Left lobe of liver (tissue), 2 donors: ENCODE results near the gene CDK15. TPM values are rescaled to one million over a fixed set of nuclear protein-coding genes. Genes with fewer than 3 reads are reported as not detected.
"Not testable (repeated sequence)": the region's sequence is repeated elsewhere in the genome, so short reads cannot be mapped to it uniquely, and the experiment has no call there.

Experiments used
- ATAC-seq: fragments of 200-7000 bp; cut with Tn5 transposase; one replicate; pipeline ENCODE4 v1.9.1; 2020; ENCODE audit warnings: mild to moderate bottlenecking, moderate library complexity
- DNase-seq: peaks from one replicate; pipeline ENCODE4 v3.0.0-alpha.2; 2020; ENCODE audit warnings: low spot score
- total RNA-seq: library from RNA; stranded (reverse); gene quantifications from one replicate; pipeline ENCODE4 v1.2.1, GENCODE V29; 2021
- donor health status: DM: no; HTN: no; CAD: no; lungs with moderate emphysema.
- donor health status: DM: no; HTN: yes; CAD: no.

The CDK15 gene
- total RNA-seq, result 0.13 TPM

DNA sequence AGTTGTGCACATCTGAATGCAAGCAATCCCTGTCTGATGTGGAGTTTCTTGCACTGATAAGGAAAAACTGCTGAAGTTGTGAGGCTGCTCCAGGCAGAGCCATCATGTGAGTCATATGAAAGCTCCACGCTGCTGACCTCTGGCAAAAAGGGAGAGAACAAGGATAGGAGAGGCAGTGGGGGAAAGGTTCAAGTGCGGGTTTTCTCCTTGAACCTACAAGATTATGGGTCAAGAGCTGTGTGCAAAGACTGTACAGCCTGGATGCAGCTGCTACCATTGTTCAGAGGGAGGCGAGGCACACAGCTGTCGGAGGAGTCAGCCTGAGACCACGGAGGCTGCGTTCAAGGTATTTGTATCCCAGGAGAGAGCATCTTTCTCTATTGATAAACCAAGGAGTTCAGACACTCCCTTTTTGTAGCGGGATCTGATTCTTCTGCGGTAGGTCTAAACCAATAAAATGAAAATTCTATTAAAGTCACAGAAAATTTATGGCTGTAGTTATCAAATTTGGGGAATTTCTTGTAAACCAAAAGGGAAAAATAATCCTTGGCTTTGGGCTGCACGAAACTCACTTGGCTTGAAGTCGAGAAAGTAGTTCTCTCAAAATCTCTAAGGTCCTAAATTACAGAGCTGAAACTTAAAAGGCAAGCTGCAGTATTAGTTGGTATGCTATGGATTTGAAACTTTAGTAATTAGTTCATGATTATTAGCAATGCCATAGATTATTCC lies at the start of gene CDK15:
Gene CDK15 (plus strand): TSS at position 96 of the 729 bp plus-strand sequence. CDS start 128 bp downstream, at position 224.
- ATAC-seq, result no peak
- no peak for DNase-seq

DNA sequence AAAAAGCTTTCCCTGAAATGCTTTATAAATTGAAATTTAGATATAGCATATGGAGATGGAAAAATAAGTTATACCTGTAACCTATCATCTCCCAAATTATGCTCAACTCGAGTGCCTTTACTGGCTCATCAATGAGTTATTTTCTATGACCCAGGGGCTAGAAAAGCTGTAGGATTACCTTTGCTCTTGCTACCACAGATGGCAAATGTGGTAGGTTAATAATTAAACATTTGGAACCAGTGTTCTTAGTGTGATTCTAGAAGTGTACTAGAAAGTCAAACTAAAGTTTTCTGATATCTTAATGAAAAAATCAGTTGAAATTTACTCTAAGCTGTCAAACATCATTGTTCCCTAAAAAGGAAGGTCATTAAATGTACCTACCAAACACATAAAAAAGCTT lies 48.1 kb upstream of the CDK15 start:
- no peak for DNase-seq
- peak; percentile 89 for ATAC-seq

DNA sequence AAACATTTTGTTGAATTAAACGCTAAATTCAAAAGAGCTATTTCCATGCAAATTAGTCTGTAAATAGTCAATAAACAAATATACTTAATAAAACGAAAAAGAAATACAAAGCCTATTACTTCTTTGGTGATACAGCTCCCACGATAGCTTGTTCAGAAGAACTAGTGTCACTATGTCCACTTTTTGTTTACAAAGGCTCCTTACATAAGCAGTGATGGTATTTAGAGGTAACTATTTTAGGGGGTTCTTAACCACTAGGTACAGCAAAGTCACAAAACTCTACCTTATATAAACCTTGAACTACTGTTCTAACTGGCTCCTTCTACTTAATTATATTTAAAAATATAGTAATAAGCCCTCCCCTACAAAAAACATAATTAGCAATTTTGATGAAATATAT lies 47.5 kb upstream of the CDK15 start:
- ATAC-seq, result peak; percentile 58

DNA sequence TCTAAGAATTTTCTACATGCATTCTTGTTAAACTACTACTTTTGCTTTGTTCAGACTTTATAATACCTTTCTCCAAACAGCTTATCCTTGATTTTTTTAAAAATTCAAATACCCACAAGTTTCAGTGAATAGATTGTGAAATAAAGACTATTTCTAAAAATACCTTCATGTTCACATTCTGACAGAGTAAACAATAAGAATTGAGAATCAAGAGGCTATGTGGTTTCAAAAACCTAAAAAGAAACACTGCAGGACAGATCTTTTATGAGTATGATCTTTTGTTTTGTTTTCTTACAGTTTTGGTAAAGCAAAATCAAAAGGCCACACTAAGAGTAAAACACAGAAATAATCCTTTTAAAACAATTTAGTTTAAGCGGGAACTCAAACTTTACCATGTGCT lies 46.8 kb upstream of the CDK15 start:
- DNase-seq (no peak), ATAC-seq (no peak)

More for the DNA sequence above, 47.5 kb upstream of the CDK15 start:
- no peak for DNase-seq

- ATAC-seq (no peak), DNase-seq (no peak)
Observed at GRCh38 chr2:201761101-201761500, 45.2 kb upstream of the CDK15 start.

DNA sequence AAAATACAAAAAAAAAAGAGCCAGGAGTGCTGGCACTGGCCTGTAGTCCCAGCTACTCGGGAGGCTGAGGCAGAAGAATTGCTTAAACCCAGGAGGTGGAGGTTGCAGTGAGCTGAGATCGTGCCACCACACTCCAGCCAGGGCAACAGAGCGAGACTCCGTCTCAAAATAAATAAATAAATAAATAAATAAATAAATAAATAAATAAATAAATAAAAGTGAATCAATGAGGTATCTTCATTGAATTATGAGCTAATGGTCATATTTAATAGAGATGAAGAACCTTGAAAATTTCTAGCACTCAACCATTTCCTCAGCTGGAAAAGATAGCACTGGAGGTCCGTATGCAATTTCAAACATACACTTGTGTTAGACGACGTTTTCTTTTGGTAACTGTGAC lies 41.9 kb upstream of the CDK15 start:
- not testable (repeated sequence) for ATAC-seq, DNase-seq

DNA sequence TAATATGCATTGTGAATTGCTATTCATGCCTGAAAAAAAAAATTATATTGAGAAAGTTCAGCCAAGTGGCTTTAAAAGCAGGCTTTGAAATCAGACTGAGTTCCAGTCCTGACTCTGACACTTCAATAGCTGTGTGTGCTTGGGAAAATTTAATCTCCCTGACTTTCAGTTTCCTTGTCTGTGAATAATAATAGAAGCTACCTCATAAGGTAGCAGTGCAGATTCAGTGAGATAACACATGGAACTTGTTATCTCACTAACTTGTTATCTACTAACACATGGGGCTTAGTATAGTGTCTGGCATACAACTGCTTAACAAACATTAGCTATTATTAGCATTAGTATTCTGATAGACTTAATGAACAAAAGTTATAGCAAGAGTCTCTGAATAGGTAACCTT lies 40.5 kb upstream of the CDK15 start:
- ATAC-seq, result no peak
- no peak for DNase-seq

DNA sequence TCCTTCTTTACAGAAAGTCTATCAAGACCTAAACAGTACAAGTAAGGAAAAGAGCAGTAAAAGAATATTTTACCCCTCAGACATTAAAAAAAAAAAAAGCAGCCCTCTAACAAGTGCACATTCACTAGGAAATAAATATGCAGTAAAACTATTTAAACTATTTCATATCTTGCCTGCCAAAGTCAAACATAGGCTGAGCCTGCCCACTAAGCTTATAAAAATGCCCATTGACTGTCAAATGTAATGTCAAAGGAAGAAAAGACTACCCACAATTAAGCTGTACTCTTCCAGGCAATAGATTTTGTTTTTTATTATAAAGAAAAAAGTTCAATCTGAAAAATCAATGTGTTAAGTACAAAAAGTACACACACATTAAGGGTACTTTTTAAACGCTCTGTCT lies 37.4 kb upstream of the CDK15 start:
- ATAC-seq, result no peak
- no peak for DNase-seq

DNA sequence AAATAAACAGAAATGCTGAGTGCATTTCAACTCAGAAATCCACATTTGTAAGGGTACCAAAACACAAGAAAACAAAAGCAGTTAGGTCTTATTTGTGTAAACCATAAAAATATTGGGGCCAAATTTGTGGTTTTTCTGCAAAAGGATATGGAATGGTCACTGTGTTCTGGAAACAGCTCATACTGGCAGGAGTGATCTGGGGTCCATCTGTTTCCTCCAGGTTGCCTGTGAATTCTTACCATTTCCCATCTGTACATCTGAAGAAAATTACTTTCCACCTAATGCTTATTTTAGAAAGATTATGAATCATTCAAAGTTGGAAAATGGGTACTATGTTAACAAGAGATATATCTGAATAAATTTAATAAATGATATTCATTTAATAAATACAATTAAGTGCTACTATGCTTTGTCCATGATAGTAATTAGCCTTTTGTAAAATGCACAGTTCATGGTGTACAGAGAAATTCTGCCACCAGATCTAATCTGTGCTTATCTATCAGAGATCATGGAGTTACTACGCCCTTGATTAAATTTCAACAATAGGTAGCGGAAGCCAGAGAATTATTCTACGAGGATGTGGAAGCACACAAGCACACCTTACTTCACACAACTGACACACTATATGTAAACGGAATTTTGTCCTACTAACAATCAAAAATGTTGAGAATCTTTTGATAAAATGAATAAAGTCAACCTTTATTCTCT lies 36.5 kb upstream of the CDK15 start:
- DNase-seq (no peak), ATAC-seq (no peak)

DNA sequence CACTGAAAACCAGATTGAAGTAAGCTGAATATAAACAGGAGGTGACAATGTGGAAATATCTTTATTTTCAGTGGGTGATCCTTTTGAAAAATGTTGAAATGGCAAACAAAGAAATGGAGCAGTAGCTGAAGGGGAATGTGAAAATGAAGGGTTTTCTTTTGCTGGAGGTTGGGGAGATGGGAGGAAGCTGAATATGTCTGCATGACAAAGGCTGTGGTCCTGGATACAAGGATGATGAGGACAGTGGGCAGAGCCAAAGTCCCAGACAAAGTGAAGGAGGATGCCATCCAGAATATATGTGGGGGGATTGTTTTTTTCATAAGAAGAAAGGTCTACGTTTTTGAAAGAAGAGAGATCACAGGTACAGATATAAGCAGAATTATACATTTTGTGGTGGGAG lies 32.3 kb upstream of the CDK15 start:
- ATAC-seq, result no peak
- DNase-seq, result no peak

GRCh38 chr2:201774546-201774945 lies 31.8 kb upstream of the CDK15 start:
- DNase-seq, result no peak
- no peak for ATAC-seq

- DNase-seq (no peak), ATAC-seq (no peak)
Observed at GRCh38 chr2:201775326-201775725, 31.0 kb upstream of the CDK15 start.

DNA sequence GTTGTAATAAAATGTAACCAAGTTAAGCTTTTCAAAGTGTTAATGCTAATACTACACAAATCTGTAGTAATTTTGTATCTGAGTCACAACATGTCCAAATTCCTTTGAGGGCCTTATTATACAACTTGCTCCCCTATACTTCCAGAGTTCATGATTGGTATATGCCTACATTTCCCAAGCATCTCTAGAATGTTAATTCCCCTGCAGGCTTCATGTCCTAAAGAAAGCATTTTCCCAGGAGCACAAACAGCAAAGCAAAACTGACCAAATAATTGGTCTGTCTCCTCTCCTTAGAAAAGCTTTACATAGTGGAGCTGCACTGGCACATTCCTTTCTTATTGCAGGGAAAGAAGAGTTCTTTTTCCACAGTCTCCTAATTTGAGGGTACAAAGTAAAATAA lies 29.3 kb upstream of the CDK15 start:
- ATAC-seq, result no peak
- no peak for DNase-seq

- no peak for ATAC-seq
Observed at GRCh38 chr2:201777869-201778268, 28.5 kb upstream of the CDK15 start.

GRCh38 chr2:201779901-201780673 lies 26.2 kb upstream of the CDK15 start:
- DNase-seq, result no peak
- ATAC-seq, result peak; percentile 18

More at GRCh38 chr2:201777869-201778268, 28.5 kb upstream of the CDK15 start:
- DNase-seq, result no peak

DNA sequence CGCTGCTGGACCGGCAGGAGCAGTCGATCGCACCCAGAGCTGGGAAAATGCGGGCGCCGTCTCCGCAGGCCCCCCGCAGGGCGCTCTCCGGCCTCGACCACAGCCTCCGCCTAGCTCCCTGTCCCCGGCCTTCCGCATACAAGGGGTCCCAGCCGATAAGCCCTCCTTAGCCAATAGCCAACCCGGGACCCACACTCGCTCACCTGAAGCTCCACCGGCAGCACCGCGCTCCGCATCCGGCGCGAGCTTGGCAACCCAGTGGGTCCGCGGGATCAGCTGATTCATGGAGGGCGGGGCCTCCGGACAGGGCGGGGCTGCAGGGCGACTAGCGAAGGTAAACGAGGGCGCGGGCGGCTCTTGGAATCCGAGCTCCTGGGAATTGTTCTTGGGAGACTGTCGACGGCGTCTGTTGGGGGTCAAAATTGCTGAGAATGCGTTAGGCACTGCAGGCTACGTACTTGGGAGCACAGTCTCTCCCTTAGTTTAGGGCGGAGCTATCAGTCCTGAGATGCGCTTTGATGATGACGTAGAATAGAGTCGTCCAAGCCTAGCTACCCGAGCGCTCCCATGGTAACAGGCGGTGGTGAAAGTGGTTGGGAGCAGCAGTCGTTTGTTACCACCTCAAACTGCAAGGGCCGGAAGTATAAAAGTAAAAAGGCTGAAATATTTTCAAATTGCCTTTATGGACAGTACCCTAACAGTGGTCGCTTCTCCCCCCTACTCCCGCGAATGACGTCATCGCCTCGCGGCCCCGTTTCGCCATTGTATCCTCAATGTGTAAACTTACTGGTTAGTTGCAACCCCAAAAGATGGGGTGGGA lies 25.5 kb upstream of the CDK15 start, which contains the start of gene ALS2:
Gene ALS2 (minus strand): TSS at position 260 of the 820 bp plus-strand sequence. CDS start 12,048 bp downstream, outside the sequence.
- ATAC-seq (peak; percentile 94), DNase-seq (peak; percentile 98)

DNA sequence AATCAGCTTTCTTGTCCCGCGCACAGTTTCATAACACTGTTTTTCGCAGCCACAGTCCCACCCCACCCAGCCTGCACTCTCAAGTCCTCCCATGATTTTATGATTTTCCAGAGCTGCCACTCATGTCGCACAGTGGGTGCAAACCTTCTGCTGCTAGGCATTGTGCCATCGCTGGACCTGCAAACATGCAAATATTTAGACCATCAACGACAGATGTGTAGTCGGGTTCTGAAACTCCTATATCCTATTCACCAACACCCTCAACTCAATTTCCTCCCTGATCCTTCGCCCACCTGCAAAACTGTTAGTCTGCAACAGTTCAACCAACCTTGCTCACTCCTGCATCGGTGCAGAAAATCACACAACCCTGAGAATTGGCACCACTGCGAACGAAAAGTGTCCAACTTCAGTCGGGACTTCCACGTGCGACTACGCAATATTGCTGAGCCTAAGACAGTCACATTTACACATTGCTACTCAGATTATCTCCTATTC lies 24.7 kb upstream of the CDK15 start:
- peak; percentile 53 for DNase-seq
- ATAC-seq, result peak; percentile 16

DNA sequence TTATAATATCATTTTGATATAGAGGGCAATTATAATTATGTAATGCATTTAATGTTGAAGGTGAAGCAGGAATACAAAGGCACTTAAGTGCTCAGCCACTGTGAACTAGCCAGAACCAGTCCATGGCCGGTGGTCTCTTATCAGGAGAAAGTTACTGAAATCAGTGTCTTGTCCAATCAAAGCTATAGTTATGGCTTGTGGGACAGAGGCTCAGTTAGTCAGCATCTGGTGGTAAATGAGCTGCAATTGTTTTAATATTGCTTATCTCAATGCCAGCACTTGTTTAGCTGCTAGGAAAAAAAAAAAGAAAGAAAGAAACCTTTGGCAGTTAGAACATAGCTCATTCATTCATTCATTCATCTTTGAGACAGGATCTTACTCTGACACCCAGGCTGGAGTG lies 21.8 kb upstream of the CDK15 start:
- ATAC-seq, result no peak
- DNase-seq, result no peak

DNA sequence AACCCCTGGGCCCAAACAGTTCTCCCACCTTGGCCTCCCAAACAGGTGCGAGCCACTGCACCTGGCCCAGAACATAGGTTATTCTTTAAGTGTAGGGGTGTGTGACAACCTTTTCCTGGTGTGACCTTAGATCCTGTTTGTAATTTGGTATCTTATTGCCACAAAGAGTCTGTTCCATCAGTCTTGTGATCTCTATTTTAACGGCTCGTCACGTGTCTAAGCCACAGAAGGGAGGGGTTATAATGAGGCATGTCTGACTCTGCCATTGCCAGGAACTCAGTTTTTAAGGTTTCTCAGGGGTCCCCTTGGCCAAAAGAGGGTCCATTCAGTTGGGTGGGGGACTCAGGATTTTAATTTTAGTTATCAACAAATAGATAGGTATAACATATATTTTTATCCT lies 21.2 kb upstream of the CDK15 start:
- DNase-seq (no peak), ATAC-seq (no peak)

GRCh38 chr2:201786471-201786870 lies 19.9 kb upstream of the CDK15 start:
- ATAC-seq (no peak), DNase-seq (no peak)
